SIG-M5 treated with dmso at 0.1 percent for 504 hours (cell line): ENCODE data around the gene SLX9.
"Not testable (repeated sequence)": the region's sequence is repeated elsewhere in the genome, so short reads cannot be mapped to it uniquely, and the experiment has no call there.

Experiments used
- DNase-seq: peaks from one replicate; lab custom pipeline; 2025; ENCODE audit not compliant: unreplicated experiment; lab: John Stamatoyannopoulos, UW

The SLX9 gene

DNA sequence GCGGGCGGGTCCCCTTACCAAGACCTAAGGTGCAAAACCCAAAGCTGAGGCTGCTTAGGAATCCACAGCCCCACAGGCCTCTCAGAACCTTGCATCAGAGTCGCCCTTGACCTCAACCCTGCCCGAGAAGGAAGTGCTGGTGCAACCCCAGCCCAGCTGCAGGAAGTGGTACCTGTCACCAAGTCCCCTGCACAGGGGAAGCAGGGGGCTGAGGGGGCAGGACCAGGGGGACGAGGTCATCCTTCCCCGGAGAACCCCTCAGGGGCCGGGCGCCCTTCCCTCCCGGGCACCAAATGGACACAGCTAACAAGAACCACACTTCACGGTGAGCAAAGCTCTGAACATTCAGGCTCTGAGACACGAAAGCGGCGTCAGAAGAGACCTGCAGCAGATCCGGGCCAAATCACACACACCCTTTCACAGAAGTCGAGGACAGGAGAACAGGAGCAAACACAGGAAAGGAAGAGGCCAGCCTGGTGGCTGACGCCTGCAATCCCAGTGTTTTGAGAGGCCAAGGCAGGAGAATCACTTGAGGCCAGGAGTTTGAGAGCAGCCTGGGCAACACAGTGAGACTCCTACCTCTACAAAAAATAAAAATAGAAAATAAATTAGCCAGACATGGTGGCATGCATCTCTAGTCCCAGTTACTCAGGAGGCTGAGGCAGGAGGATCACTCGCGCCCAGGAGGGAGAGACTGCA is 25.5 kb upstream of the SLX9 start:
- DNase-seq, result peak; percentile 80

DNA sequence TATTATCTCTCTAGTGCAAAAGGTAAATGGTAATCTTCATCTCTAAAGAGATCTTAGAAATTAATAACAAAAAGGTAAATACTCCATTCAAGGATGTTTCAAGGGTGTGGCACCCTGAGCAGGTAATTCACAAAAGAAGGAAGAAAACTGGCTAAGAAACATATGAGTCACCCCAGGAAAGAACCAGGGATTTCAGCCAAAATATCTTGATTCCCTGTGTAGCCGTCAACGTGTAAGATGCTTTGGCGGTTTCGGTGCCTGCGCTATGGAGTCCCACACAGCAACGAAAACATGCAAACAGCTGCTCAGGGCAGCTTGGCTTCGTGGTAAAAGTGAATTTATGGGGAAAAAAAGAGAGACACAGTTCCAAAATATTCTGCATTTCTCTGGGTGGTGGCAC is 22.9 kb upstream of the SLX9 start:
- DNase-seq, result no peak

DNA sequence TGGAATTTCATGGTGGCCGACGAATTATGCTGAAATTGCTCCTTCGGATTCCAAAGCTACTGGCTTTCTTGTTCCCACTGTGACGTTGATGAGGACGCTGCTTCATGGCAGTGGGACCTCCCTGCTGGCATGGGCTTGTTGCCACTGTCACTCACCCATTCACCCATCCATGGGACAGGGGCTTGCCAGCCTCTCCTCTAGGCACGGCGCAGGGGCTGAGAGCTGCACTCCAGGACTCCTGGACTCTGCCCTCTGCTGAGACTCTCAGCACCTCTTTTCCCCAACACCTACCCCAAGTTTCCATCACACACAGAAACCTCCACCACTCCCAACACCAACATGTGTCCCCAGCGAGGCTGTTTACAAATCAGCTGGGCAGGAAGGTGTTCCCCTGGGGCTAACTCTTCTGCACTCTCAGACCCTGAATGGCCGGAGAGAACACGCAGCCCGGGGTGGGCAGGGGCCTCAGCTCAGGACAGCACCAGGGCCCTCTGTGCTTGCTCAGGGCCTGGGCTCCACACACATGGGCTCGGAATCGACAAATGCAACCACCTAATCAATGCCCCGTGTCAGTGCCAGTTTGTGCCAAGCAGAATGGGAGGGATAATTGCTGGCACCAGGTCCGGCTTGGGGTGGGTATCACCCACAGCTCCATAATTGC is 22.3 kb upstream of the SLX9 start:
- no peak for DNase-seq

DNA sequence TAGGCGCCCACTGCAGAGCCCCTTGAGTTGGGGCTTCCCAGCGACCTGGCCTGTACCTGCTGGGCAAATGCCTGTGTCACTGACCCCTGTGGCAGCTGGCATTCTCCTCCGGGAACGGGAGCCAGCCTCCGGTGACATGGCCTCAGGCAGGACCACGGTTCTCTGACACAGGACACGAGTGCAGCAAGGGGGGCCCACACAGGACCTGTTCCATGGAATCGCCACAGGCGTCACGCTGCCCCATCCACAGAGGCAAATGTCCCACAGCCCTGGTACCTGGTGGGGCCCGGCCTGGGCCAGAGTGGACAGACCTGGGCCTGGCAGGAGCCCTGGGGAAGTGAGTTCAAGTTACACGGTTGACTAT is 21.7 kb upstream of the SLX9 start:
- DNase-seq, result no peak

DNA sequence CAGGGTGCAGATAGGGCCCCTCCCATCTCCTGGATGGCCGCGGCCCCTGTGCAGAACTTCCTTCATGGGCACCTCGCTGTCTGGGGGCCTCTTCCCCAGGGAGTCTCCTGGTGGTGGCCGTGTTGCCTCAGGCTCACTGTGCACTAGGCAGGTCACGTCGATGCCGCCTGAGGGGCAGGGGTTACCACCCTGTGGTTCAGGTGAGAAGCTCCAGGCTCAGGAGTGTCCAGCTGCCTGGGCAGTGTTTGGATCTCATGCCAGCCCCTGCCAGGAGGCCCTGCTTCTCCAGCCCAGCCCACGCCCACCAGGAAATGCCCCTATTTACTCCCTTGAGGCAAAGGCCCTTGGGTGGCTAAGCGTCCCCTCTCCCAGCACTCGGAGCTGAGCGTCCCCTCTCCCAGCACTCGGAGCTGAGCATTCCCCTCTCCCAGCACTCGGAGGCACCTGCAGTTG is 21.2 kb upstream of the SLX9 start:
- DNase-seq, result no peak

DNA sequence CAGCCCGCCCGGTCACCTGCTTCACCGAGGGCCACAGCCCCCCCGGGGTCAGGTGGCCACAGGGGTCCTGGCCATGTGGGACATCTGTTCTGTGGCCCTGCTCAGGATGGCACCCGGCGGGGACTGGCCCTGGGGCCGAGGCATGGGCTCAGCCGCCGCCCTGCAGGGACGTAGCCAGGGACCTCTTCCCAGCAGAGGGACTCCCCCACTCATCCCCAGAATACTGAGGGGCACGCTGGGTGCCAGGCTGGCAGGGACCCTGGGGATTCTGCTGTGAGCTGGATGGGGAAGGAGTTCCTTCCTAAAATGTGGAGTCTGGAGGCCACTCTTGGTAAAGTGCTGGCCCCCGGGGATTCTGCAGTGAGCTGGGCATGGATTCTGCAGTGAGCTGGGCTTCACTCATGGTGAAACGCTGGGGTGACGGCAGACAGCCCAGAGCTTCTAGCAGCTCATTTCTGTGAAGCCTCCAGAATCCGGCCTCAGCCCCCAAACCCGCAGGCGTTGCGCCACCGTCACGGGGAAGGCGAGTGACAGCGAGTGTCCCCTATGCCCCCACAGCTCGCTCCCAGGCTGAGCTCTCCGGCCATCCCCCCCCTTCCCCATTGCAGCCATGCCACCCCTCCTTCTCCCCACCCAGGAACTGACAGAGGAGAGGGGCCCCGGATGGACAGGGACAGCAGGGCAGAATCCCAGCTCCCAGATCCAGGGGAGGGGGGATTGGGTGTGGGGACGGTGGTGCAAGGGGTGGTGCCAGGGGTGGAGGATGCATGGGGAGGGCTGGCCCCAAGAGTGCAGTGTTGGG is 20.5 kb upstream of the SLX9 start:
- DNase-seq, result peak; percentile 70

DNA sequence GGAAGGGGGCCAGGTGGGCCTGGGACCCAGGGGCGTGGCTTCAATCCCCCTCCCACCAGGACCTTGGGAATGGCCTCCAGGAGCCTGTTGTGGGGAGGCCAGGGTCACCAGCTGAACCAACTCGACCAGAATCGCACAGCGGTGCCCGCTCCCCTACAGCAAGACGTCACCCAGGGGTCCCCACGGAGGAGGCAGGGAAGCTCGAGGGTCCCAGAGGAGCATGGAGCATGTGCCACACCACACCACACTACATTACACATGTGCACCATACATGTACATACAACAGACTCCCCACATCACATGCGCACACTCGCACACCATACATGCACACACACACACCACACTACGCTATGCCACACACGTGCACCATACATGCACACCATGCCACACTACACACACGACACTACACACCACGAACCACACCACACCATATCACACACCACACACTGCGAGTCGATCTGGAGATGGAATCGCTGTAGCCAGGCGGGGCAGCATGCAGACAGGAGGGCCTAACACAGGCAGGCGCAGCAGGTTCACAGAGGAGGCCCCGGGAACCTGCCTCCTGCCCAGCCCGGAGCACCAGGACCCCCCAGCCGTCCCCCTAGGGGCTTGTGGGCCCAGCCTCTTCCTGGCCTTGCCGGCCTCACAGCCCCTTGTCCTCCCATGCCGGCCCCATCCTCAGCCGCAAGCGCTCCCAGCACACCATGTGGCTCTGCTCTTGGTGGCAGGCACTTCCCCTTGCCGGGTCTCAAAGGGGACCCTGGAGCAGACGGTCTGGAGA is 19.7 kb upstream of the SLX9 start:
- DNase-seq, result peak; percentile 49

DNA sequence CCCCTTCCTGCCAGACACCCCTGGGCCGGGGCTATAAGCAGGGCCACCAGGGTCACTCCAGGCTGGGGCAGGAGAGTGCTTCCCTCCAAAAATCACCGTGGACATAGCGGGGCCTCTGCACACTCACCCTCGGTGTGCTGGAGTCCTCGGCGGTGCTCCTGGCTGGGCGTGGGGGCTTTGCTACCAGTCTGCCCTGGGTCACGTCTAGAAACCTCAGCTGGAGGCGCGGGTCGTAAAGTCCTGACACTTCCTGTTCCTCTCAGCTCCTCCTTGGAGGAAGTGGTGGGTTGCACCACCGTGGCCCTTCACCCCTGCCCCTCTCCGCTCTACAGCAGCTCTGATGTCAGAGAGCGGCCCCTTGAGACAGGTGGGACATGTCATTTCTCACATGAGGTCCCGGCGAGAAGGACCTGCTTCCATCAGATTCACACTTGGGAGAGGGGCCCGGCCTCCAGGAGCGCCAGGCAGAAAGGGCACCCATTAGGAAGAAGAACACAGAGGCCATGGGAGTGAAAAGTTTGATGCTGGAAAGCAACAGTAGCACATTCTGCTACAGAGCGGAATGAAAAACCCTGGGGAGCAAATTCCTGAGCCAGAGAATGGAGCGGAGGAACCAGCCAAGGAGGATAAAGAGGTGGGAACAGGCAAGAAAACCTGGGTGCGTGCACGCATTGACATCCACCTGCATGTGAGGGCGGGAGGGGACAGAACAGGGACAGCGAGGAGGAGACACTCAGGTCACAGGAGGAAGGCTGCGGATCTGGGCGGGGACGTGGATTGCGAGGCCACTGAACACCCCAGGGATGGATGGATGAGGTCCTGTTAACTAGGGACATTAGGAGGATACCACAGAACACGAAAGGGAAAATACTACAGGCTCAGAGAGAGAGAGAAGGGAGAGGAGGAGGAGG is 18.9 kb upstream of the SLX9 start, which contains the start of gene ITGB2:
Gene ITGB2, minus strand, starts transcription at position 206 of the 911 bp plus-strand sequence. CDS start 10,117 bp downstream, outside the sequence.
- peak; percentile 94 for DNase-seq

DNA sequence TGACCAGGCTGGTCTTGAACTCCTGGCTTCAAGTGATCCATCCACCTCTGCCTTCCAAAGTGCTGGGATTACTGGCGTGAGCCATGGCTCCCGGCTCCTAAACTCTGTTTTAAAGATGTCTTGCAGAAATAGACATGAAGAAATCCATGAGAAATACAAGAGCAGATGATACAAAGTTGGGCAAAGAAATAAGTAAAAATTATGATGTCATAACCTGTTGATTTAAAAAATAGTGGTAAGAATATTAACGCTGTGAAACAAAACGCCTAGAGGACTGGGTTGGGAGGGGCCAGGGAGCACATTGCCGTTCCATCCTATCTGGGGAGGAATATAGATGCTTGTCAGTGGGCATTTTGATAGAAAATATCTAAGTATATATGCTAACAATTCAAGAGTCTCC is 17.9 kb upstream of the SLX9 start:
- DNase-seq, result no peak

DNA sequence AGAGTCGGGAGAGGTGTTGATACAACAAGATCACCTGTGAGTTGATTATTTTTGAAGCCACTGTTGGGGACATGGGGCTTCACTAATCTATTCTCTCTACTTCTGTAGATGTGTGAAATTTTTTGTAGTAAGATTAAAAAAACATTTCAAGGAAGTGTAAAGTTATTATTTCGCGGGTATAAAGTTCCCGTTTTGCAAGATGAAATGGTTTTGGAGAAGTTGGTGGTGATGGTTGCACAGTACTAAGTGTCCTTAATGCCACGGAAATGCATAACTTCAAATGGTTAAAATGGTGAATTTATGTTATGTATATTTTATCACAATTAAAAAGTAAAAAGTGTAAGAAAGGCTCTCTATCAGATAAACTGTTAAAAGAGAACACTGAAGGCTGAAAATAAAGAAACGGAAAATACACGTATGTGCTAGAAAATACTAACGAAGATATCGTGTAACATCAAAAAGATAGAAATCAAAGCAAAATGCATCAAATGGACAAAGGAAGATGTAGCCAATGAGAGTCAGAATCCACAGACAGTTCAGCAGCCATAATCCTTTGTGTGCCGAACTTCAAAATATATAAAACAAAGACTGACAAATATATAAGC is 16.2 kb upstream of the SLX9 start:
- peak; percentile 62 for DNase-seq

DNA sequence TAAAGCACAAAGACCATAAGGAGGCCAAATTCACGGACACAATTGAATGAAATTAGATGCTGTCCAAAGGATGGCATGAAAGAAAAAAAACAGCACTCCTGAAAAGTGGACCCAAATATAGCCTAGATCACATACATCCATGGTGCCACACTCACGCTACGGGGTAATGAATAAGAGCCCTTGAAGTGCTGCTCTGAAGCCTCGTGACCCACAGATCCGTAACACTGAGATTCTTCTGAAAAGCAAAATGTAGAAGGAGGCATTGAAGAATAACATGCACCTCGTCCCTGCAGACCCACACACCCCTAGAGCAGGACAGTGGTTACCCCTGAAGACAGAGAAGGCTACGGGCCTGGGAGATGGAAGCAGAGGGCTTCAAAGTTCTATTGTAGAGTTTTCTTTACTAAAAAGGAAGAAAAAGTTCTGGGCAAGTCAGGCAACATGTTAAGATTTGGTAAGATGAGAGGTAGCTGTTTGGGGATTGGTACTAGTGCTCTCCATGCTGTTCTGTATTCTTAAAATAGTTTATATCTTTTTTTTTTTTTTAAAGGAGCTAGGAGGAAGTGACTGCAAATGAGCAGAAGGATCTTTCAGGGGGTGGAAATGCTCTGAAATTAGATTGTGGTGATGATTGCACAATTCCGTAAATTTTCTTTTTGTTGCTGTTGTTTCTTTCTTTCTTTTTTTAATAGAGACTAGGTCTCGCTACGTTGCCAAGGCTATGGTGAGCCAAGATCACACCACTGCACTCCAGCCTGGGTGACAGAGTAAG is 15.0 kb upstream of the SLX9 start:
- peak; percentile 98 for DNase-seq

DNA sequence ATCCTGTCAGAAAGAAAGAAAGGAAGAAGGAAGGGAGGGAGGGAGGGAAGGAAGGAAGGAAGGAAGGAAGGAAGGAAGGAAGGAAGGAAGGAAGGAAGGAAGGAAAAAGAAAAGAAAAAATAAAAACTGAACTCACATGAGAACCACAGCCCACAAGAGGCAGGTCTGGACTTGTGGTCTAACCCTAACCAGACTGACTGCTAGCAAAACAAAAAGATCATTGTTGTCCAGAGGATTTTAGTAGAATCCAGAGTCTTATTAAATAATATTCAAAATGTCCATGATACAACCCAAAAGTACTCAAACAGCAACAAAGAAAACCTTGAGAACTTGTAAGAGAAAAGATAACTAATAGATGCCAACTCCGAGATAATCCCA is 14.5 kb upstream of the SLX9 start:
- DNase-seq, result peak; percentile 80

DNA sequence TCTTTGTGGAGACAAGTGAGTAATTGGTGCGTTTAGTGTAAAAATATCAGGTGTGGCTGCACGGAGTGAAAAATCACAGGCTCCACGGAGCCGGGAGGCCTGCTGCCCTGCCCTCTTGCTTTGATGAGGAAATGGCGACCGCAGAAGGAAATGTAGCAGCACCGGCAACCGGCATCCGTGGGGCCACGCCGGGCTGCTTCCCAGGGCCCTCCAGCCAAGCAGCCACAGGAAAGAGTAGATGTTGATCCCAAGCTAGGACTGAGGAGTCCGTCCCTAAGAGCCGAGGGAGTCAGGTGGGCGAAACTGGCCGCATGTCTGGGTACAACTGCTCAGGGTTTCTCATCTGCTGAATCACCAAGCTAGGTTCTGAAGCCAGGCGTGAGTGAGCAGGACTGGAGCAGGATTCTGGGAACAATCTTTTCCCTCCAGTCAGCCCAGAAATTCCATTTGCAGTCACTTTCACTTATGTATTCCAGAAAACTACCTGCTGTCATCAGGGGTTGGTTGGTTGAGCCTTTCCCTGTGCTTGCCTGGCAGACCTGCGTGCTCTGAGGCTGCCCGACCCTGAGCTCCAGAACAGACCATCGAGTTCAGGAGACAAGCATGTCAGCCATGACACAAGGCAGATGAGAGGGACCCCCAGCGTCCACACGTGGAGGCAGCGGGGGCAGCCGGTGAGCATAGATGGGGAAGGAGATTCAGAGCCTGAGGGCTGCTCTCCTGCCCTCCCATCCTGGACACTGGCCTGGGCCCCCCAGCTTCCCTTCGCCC is 13.3 kb upstream of the SLX9 start:
- peak; percentile 63 for DNase-seq

DNA sequence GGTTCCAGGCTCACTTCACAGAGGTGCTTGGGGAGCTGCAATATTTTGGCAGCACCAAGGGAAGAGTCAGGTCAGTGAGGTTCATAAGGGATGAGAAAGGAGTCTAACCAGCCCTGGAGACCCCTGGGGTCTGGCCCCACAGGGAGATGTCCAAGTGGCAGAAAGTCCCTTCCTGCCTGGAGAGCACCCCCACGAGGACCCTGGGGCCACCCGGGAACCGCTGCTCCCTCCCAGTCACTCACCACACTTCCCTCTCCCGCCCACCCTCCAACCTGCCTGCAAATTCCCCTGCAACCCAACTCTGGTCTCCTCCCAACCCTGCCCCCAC is 12.6 kb upstream of the SLX9 start:
- no peak for DNase-seq

DNA sequence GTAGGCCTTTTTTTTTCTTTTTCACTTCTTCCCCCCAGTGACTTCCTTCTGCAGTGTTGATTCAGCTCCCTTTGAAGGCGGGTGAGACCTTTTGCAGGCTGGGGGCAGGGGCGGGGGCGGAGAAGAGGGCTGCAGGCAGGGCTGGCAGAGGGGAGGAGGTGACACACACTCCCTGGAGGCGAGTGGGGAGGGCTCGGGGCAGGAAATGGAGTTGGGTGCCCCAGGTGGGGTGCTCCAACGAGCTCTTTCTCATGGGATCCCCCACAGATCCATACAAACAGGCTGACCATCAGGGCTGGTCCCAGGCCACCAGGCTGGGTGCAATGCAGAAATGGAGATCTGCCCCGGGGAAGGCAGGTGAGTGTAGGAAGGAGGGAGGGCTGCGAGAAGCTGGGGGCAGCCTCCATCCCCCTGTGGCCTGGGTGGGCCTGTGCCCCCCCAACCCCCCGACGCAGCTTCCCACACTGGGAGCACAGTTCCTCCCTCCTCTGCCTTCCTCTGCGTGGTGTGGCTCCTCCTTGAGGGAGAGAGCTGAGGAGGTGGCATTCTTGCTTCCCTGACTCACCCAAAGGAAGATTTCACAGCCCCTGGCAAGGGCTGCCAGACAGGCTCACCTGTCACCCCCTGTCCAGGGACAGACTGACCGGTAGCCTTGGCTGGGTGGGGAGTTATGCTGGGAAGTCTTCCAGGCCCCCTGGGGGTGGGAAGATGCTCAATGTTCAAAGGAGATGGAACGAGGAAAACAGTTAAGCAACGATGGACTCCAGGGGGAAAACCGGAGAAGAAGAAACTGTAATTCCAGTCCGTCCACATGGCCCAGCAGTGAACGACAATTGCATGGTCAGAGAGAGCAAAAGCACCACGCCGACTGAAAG is 12.0 kb upstream of the SLX9 start:
- peak; percentile 97 for DNase-seq

DNA sequence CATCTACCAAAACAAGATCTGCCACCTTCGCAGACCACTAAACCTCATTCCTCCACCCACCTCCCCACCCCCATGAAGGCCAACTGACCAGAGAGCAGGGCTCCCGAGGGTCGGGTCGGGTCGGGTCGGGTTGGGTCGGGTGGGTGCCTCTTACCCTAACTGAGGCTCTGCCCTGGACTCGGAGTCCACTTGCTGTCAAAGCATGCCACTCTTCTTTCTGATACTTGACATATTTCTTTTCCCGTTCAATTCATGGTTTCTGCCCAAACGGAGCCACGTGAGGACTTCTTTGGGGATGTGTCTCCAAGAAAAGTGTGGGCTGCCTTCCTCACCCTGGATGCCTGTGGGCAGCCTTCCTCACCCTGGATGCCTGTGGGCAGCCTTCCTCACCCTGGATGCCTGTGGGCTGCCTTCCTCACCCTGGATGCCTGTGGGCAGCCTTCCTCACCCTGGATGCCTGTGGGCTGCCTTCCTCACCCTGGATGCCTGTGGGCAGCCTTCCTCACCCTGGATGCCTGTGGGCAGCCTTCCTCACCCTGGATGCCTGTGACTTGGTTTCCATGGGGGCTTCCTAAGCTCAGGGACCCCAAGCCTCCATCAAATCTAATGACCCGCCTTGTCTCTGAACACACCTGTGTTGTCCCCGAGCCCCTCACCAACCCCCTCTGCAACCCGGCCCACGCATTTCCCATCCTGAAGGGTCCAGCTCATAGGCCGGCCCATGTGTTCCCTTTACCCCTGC is 11.2 kb upstream of the SLX9 start:
- not testable (repeated sequence) for DNase-seq
